ENCODE data around the gene IL12B.

DNA sequence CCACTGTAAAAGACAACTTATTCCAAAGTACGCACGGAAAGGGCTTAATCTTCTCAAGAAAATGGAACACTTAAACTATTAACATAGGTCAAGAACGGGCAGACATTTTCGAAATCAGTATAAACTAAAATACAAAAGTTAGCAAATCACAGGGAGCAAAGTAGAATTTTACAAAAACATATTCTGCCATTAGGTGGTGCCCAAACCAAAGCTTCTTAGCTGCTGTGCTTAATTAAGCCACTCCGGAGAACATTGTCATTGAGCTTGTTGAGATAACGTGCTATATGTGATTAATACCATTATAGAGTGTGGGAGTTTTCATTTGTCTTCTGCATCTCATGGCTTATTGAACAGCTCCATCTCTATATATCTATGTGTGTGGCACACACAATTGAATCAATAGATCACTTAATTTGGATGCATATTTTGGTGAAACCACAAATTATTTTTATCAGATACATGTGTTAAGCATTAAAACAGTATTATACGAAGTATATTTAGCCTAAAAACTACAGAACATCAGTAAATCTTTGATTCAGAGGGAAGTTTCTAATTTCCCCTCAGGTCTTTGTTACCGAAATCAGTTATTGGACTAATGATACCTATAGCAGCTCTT is 43.8 kb downstream of the IL12B start:
- TF ChIP-seq, protein P1, sequence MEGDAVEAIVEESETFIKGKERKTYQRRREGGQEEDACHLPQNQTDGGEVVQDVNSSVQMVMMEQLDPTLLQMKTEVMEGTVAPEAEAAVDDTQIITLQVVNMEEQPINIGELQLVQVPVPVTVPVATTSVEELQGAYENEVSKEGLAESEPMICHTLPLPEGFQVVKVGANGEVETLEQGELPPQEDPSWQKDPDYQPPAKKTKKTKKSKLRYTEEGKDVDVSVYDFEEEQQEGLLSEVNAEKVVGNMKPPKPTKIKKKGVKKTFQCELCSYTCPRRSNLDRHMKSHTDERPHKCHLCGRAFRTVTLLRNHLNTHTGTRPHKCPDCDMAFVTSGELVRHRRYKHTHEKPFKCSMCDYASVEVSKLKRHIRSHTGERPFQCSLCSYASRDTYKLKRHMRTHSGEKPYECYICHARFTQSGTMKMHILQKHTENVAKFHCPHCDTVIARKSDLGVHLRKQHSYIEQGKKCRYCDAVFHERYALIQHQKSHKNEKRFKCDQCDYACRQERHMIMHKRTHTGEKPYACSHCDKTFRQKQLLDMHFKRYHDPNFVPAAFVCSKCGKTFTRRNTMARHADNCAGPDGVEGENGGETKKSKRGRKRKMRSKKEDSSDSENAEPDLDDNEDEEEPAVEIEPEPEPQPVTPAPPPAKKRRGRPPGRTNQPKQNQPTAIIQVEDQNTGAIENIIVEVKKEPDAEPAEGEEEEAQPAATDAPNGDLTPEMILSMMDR (IDR thresholded peaks at IDR 0.05), result peak; percentile 23 to 51 (median 44)
- TF ChIP-seq POLR2A (IDR thresholded peaks at IDR 0.05), result no peak

Data from adrenal gland (tissue), 5 donors.